Measurements from ENCODE around the gene KRT9.
"Not testable (repeated sequence)": the region's sequence is repeated elsewhere in the genome, so short reads cannot be mapped to it uniquely, and the experiment has no call there.

Gene KRT9

DNA sequence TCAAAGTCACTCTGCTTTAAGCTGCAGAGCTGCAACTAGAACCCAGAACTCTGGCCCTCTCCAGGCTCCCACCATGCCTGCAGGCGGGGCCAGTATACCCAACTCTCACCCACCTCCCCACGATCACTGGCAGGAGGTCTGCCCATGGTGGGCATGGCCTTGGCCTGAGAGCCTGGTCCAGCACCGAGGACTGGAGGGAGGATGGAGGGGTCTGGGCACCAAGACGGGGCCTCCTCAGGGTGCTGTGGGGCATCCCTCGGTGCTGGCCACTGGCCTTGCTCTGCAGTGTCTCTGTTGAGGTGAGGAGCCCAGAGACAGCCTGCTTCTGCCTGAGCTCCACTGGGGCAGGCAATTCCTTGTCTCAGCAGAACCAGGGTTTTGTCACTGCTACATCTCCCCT is 42.2 kb upstream of the KRT9 start:
- H3K27ac ChIP-seq (ENCODE audit: low read depth, low read length, poor library complexity, severe bottlenecking) = no peak overlapping the region
- H3K4me3 ChIP-seq (ENCODE audit: low read depth, low read length, poor library complexity, severe bottlenecking) = no peak overlapping the region
- no peaks in the 10 kb centered on the region for H3K79me2 ChIP-seq (ENCODE audit: insufficient read depth, low read length)
- H3F3A ChIP-seq (ENCODE audit: insufficient read depth, low read length) = no peaks in the 10 kb centered on the region
- no peak overlapping the region for H3K9ac ChIP-seq (ENCODE audit: low read length)
- H3K9me2 ChIP-seq (ENCODE audit: low read depth, low read length) = no peaks in the 10 kb centered on the region
- H3K27me3 ChIP-seq (ENCODE audit: insufficient read depth, low read length) = no peaks in the 10 kb centered on the region
- no peak overlapping the region for H3K4me2 ChIP-seq (ENCODE audit: low read length)
- H3K4me1 ChIP-seq (ENCODE audit: insufficient read depth, low read length, severe bottlenecking) = no peaks in the 10 kb centered on the region
- no peaks in the 10 kb centered on the region for H3K36me3 ChIP-seq (ENCODE audit: insufficient read depth, low read length)
- no peak for TF ChIP-seq EZH2 (IDR thresholded peaks at IDR 0.05; ENCODE audit: borderline replicate concordance, low read length)
- TF ChIP-seq, protein P1, sequence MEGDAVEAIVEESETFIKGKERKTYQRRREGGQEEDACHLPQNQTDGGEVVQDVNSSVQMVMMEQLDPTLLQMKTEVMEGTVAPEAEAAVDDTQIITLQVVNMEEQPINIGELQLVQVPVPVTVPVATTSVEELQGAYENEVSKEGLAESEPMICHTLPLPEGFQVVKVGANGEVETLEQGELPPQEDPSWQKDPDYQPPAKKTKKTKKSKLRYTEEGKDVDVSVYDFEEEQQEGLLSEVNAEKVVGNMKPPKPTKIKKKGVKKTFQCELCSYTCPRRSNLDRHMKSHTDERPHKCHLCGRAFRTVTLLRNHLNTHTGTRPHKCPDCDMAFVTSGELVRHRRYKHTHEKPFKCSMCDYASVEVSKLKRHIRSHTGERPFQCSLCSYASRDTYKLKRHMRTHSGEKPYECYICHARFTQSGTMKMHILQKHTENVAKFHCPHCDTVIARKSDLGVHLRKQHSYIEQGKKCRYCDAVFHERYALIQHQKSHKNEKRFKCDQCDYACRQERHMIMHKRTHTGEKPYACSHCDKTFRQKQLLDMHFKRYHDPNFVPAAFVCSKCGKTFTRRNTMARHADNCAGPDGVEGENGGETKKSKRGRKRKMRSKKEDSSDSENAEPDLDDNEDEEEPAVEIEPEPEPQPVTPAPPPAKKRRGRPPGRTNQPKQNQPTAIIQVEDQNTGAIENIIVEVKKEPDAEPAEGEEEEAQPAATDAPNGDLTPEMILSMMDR (IDR thresholded peaks at IDR 0.05; ENCODE audit: low read length) = no peak
- no peak overlapping the region for H2AFZ ChIP-seq (ENCODE audit: low read length)
- H3K9me3 ChIP-seq (ENCODE audit: low read length) = no peaks in the 10 kb centered on the region
- no peaks in the 10 kb centered on the region for H4K20me1 ChIP-seq (ENCODE audit: insufficient read depth, low read length)

DNA sequence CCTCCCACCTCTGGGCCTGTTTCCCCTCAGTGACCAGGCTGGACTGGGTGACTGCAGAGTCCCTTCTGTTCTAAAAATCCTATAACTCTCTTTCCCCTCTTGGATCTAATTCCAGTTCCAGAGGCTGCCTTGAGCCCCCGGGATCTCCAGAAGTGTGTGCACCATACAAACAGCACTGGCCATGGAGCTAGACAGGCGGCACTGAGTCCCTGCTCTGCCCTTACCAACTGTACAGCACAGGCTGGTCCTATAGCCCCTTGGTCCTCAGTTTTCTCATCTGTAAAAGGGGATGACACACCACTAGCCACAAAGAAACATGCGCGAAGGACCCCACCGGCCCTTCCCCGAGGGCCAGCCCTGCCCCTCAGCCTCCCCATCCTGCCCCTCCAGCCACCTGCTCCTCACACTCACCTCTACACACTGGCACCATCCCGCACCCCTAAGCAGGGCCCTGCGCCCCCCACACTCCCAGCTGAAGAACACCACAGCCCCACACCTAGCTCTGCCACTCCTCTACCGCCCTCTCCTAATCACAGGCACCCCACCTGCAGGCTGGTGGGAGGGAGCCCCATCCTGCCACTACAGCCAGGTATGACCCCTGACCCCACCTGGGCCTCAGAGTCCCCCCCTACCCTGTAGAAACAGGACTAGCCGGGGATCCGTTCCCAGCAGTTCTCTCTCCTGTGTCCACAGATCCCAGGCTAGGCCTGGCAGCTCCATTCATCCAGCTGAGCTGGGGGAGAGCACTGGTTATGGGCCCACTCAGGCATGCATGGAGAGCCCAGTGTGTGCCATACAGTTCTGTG is 41.6 kb upstream of the KRT9 start:
- Histone ChIP-seq H4K20me1 (ENCODE audit: insufficient read depth, low read length) (no peaks in the 10 kb centered on the region), H3K4me2 (ENCODE audit: low read length) (no peak overlapping the region), H3F3A (ENCODE audit: insufficient read depth, low read length) (no peaks in the 10 kb centered on the region), H3K27me3 (ENCODE audit: insufficient read depth, low read length) (no peaks in the 10 kb centered on the region), H3K36me3 (ENCODE audit: insufficient read depth, low read length) (no peaks in the 10 kb centered on the region), H3K9ac (ENCODE audit: low read length) (no peak overlapping the region), H3K4me1 (ENCODE audit: insufficient read depth, low read length, severe bottlenecking) (no peaks in the 10 kb centered on the region), H3K4me3 (ENCODE audit: low read depth, low read length, poor library complexity, severe bottlenecking) (no peak overlapping the region), H3K79me2 (ENCODE audit: insufficient read depth, low read length) (no peaks in the 10 kb centered on the region), H3K27ac (ENCODE audit: low read depth, low read length, poor library complexity, severe bottlenecking) (no peak overlapping the region), H2AFZ (ENCODE audit: low read length) (no peak overlapping the region), H3K9me2 (ENCODE audit: low read depth, low read length) (no peaks in the 10 kb centered on the region), H3K9me3 (ENCODE audit: low read length) (no peaks in the 10 kb centered on the region)
- no peak for TF ChIP-seq EZH2 (IDR thresholded peaks at IDR 0.05; ENCODE audit: borderline replicate concordance, low read length)
- TF ChIP-seq, protein P1 (IDR thresholded peaks at IDR 0.05; ENCODE audit: low read length) = no peak

DNA sequence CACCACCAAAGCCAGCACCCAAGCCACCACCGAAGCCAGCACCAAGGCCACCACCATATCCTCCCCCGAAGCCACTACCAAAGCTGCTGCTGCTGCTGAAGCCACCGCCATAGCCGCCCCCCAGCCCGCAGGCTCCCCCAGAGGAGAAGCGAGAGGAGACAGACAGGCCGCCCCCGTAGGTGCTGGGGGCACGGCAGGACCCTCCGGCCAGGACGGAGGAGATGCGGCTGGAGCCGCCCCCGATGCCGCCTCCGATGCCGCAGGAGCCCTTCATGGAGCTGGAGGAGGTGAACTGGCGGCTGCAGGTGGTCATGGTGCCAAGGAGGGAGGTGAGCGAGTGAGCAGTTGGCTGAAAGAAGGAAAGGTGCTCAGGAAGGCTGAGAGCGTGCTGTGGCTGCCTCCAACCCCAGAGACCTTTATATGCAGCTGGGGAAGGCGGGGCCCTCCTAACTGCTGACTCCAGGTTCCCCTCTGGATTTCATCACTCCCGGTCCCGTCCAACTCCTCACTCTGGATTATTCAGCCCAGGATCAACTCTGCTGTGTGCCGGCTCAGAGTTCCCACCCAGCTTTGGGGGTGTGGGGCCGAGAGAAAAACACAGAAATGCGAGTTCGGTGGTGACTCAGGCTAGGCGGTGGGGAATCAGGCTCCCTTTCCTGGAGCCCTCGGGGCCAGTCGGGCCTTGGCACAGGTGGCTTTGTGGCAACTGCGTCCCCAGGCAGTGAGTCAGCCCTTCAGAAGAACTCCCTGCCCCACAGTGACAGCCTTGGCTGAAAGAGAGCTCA is 40.7 kb upstream of the KRT9 start, which contains the start of gene KRT16:
Gene KRT16 (minus strand): TSS at position 392 of the 785 bp plus-strand sequence. CDS start 79 bp downstream, at position 313.
- H3F3A ChIP-seq (ENCODE audit: insufficient read depth, low read length); H3K9me2 ChIP-seq (ENCODE audit: low read depth, low read length); H3K4me1 ChIP-seq (ENCODE audit: insufficient read depth, low read length, severe bottlenecking); H3K79me2 ChIP-seq (ENCODE audit: insufficient read depth, low read length); H3K27me3 ChIP-seq (ENCODE audit: insufficient read depth, low read length); H3K27ac ChIP-seq (ENCODE audit: low read depth, low read length, poor library complexity, severe bottlenecking); H2AFZ ChIP-seq (ENCODE audit: low read length); H3K4me3 ChIP-seq (ENCODE audit: low read depth, low read length, poor library complexity, severe bottlenecking); H3K36me3 ChIP-seq (ENCODE audit: insufficient read depth, low read length); H4K20me1 ChIP-seq (ENCODE audit: insufficient read depth, low read length); H3K9me3 ChIP-seq (ENCODE audit: low read length); H3K9ac ChIP-seq (ENCODE audit: low read length); H3K4me2 ChIP-seq (ENCODE audit: low read length): not testable (repeated sequence)
